CD4-positive, alpha-beta T cell treated with Interleukin-15 for 1 hour (primary cell): ENCODE results near the gene MRPS7.
"Not testable (repeated sequence)": the region's sequence is repeated elsewhere in the genome, so short reads cannot be mapped to it uniquely, and the experiment has no call there.

ENCODE experiments used
- DNase-seq: peaks from one replicate; pipeline ENCODE4 v3.0.0-alpha.2; 2020

The MRPS7 gene

DNA sequence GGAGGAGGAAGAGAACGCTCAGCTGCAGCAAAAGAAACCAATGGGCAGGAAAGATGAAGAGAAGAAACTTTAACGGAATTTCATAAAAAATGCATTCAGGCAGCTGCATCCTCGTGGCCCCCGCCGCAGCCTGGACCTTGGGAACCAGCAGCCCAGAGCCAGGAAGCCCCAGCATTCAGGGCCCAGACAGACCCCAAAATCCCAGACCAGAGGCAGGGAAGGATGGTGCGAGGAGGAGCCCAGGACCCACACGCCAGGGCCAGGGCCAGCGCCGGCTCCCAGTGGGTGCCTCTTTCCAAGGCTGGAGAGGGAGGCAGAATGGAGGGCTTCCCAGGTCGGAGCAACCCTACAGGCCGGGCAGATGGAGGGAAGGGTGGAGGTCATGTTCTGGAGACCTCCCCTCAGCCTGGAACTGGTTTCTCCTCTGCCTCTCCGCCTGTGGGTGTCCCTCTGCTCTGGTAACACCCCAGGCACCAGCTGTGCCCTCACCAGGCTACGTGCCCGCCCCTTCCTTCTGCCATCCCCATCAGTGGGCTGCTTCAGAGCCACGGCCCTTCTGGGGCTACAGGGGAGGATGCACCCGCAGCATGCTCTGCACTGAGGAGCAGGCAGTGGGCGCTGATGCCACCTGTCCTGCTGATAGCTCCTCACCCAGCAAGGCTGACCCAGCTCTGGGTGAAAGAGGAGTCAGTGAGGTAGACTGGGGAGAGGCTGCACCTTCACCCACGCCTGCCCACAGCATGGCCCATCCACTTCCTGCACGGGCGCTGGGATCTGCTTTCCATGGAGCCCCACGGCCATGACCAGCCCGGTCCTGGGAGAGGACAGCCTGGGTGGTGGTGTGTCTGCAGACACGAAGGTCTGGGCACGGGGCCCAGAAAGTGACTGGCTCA, 10.5 kb downstream of the MRPS7 start:
- DNase-seq: no peak

DNA sequence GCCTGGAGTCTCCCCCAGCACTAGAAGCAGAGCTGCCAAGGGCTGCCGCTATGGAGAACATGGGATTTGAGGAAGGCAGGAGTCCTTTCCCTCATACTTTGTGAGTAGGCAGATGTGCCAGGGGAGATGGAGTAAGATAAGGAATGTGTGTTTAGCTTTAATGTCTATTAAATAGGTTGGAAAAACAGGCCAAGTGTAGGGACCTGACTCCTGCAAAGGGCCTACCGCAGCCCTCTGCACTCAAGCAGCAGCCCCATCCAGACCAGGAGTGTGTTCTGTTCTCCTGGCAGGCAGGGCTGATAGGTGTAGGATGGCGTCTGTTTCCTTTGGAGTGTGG, 11.1 kb downstream of the MRPS7 start:
- DNase-seq: no peak

DNA sequence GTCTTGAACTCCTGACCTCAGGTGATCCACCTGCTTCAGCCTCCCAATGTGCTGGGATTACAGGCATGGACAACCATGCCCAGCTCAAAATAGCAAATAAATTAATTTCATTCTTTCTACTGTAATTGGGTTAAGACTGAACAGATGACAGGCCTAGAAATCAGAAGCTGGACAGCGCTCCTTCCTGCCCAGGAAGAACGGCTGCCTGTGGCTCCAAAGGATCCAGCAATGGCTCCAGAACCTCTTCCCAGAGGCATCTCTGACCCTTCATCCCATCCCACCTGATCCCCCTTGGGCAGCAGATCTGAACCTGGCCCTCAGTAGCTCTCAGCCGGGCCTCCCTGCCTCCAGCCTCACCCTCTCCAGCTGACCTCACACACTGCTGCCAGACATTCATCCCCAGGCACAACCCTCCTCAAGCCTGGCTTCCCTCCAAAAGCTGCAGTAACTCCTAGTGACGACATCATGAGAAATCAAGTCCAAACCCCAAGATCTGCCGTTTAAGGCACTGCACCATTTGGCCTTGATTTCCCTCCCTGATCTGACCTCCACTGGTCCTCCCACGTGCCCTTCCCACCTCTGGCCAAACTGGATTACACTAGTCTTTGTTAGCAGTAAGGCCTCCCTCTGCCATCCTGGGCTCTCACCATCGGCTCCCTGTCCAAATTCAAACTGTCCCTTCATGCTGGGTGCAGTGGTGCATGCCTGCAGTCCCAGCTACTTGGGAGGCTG, 12.5 kb downstream of the MRPS7 start:
- DNase-seq: no peak

DNA sequence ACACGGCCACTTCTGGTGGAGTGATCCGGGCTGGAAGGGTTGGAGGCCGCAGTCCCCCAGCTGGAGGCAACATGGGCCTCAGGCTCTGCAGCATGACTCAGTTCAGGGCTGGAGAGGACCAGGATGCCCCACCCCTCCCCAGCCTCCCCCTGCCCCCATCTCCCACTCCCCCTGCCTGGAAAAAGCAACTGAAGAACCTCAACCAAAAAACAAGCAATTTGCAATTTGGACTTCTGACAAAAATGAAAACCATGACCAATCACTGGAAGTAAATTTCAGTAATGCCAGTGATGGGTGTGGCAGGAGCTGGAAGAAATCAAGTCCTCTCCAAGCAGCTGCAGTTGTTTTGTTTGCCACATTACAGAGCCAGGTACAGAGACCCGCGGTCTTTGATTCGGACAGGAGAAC, 16.0 kb downstream of the MRPS7 start:
- no peak for DNase-seq

DNA sequence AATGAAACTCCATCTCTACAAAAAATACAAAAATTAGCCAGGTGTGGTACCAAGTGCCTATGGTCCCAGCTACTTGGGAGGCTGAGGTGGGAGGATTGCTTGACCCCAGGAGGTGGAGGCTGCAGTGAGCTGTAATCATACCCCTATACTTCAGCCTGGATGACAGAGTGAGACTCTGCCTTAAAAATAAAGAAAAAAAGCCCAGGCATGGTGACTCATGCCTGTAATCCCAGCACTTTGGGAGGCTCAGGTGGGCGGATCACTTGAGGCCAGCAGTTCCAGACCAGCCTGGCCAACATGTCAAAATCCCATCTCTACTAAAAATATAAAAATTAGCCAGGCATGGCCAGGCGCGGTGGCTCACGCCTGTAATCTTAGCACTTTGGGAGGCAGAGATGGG, 18.5 kb downstream of the MRPS7 start:
- not testable (repeated sequence) for DNase-seq

DNA sequence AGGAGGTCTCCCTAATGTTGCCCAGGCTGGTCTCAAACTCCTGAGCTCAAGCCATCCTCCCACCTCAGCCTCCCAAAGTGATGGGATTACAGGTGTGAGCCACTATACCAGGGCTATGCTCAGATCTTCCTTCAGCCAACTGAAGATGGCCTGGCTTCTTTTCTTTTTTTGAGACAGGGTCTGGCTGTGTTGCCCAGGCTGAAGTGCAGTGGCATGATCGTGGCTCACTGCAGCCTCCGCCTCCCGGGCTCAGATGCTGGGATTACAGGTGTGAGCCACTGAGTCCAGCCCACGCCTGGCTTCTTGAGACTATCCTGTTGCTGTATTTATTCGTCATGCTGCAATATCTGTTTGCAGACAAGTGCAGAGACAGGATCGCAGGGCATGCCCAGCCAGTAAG, 23.4 kb downstream of the MRPS7 start:
- DNase-seq: no peak

DNA sequence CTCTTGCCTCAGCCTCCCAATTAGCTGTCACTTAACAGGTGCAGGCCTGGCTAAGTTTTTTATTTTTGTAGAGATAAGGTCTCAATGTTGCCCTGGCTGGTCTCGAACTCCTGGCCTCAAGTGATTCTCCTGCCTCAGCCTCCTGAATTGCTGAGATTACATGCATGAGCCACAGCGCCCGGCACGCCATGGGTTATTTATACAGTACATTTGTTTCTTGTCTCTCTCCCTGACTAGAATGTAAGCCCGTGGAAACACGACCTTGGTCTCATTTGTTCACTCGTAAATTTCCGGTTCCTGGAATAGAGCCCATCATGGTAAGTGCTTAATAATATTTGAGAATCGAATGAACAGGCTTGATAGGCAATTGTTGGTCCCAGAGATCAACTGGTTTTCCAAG, 25.5 kb downstream of the MRPS7 start:
- no peak for DNase-seq

DNA sequence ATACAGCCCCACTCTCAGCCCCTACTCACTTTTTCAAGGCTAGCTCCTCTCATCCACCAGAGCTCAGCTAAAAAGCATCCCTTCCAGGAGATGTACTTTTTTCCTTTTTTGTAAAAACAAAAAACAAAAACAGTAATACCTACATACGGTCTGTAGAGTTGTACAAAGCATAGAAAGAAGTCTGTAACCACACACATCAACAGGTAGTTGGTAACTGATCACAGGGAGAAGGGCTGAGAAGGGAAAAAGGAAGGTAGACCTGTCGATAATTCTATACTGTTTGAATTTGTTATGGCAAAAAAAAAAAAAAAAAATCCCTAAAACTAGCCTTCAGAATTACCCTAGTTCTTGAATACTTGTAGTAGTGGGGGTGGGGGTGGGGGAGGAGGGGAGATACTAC, 26.7 kb downstream of the MRPS7 start:
- no peak for DNase-seq

DNA sequence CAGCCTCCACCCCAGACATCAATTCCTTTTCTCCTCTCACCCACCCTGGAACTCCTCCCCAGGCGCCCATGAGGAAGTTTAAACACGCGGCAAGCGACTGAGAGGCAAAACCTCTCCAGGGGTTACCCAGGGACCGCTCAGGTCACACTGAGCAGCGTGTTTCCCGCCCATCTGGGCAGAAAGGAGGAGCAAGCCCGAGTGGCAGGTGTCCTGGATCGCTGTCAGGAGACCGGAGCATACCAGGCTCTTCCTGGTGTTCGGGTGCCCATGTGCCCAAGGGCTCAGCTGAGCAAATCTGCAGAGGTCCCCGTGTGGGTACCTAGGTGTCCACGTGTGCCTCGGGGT, 27.1 kb downstream of the MRPS7 start:
- DNase-seq: no peak

DNA sequence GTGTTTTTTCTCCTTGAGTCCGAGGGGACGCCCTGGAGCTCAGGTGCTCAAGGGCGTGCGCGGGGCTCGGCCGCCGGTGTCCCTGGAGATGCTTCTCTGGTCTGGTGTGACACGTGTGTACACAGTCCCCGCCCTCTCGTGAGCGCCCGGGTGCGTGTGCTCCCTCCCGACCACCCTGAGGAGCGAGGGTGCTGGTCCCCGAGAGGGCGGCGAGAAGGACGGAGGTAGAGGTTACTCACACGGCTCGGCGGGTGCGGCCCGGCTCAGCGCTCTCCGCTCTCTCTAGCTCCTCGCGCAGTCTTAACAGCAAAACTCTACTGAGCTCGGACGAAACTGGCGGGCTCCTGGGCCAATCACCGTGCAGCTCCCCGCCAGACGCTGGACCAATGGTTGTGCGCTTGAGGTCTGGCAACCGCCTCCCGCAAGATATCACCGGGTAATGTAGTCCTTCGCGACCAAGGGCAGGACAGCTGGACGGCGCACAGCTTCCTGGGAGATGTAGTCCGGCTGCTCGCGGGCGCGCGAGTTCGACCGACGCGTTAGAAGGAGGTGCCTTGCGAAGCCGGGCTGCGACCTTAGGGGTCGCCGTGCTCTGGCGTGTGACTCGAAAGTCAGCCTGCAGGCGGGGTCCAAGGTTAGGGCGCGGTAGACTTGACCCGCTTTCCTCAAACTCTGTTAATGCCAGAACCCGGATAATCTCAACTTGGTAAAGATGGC, 27.6 kb downstream of the MRPS7 start, which contains the start of gene SLC25A19:
SLC25A19 (minus strand) TSS at position 319 of the 717 bp plus-strand sequence. CDS start 2,669 bp downstream, outside the sequence.
- DNase-seq: peak; percentile 98

DNA sequence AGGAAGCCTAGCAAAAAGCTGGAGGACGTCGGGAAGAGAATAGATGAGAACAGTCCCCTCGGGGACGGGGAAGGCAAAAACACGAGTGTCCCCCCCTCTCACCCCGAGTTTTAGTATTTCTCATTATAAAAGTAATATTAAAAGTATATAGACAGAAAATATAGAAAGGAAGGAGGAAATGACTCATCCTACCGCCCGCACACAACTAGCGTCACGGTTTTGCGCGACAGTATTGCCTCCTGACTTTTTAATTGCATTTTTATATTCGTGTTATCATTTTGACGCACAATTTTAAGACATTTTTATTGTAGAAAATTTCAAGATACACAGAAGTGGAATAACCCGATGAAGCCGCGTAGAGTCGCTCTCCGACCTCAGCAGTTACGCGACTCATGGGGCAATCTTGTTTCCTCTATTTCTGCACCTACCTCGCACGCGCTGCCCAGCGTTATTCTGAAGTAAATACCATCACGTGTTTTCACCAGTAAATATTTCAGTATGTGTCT, 28.2 kb downstream of the MRPS7 start:
- DNase-seq: peak; percentile 74

DNA sequence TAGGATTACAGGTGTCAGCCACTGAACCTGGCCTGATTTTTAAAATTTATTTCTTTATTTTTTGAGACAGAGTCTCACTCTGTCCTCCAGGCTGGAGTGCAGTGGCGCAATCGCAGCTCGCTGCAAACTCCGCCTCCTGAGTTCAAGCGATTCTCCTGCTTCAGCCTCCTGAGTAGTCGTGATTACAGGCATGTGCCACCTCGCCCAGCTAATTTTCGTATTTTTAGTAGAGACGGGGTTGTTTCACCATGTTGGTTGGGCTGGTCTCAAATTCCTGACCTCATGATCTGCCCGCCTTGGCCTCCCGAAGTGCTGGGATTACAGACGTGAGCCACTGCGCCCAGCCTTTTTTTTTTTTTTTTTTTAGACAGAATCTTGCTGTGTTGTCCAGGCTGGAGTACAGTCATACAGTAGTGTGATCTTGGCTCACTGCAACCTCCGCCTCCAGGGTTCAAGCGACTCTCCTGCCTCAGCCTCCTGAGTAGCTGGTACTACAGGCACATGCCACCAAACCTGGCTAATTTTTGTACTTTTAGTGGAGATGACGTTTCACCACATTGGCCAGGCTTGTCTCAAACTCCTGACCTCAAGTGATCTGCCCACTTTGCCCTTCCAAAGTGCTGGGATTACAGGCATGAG, 31.2 kb downstream of the MRPS7 start:
- peak; percentile 49 for DNase-seq

DNA sequence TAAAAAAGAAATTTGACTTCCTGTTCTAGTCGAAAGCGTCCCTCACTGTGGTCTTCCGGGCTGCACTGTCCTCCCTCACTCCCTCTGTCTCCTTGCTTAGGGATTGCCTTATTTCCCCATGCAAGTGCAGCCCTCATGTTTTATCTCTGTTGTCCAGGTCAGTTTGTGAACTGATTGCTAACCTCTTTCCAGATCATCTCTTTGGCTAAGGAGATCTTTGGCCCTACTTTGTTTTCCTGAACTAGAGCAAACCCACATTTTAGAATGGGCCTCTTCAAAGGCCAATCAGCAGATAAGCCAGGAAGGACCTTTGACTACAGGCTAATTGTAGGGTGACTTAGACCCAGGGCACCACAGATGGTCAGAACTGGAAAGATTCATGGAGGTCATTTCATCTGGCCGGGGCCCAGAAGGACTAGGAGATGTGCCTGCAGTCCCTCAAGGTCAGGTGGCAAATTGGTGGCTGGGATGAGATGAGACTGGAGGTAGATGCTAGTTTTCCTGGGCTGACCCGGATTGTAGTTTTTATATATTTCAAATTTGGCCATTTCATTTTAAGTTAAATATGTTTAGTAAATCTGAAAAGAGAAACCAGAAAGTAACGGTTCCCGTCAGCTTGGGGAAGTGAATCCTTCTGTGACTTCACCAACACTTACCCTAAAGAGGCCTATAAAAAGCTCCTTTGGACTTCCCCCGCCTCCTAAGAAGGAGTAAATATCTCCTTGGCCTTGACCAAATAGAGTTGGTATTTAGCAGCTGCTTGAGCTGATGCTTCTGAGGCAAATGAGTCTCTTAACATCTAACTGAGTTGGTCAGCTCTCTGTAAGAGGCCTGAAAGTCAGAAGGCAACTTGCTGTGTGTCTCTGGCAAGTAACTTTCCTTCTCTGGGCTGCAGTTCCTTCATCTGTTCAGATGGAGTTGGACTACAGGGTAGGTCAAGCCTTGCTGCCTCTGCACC, 33.8 kb downstream of the MRPS7 start:
- peak; percentile 54 for DNase-seq

DNA sequence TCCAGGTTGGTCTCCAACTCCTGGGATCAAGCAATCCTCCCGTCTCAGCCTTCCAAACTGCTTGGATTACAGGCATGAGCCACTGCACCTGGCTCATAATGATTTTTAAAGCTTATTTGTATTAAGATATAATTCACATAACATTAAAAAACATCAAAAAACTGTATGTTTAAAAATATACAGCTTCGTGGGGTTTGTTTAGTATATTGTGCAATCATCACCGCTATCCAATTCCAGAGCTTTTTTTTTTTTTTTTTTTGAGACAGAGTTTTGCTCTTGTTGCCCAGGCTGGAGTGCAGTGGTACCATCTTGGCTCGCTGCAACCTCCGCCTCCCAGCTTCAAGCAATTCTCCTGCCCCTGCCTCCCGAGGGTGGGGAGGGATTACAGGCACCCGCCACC, 38.6 kb downstream of the MRPS7 start:
- no peak for DNase-seq

DNA sequence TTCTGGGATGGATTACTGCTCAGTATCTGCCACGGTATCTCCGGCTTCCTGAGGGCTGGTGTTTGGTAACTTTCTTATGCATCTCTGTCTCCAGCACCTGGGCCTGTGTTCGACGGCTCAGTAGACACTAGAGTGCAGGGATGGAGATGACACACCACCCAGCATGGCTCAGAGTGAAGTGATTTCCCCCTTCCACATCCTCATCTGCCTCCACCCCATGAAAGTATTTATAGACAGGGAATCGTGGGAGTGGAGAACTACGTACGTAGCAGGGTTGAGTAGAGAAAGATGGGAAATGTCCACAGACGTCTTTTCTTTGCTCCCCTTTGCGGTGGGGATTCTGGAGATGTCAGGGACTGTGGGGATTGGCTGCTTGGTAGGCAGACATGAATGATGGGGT, 39.4 kb downstream of the MRPS7 start:
- peak; percentile 44 for DNase-seq

DNA sequence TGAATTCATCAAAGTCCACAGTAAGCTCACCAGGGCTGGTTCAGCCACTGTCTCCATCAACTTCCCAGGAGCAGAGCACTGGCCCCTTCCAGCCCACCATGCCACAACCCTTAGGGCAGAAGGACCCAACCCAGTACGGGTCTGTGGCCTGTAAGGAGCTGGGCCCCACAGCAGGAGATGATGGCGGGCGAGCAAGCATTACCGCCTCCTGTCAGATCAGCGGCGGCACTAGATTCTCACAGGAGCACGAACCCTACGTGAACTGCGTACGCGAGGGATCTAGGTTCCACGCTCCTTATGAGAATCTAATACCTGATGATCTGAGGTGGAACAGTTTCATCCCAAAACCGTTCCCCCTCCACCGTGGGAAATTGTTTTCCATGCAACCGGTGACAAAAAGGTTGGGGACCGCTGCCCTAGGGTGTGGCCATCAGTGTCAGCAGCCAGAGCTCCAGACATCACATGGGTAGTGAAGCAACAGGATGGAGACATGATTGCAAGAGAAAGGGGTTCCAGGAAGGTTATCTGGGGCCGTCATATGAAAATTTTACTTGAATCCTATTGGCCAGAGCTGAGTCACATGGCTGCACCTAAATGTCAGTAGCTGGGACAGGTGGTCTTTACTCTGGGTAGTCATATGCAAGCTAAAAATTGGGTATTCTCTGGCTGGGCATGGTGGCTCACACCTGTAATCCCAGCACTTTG, 40.0 kb downstream of the MRPS7 start:
- peak; percentile 62 for DNase-seq

DNA sequence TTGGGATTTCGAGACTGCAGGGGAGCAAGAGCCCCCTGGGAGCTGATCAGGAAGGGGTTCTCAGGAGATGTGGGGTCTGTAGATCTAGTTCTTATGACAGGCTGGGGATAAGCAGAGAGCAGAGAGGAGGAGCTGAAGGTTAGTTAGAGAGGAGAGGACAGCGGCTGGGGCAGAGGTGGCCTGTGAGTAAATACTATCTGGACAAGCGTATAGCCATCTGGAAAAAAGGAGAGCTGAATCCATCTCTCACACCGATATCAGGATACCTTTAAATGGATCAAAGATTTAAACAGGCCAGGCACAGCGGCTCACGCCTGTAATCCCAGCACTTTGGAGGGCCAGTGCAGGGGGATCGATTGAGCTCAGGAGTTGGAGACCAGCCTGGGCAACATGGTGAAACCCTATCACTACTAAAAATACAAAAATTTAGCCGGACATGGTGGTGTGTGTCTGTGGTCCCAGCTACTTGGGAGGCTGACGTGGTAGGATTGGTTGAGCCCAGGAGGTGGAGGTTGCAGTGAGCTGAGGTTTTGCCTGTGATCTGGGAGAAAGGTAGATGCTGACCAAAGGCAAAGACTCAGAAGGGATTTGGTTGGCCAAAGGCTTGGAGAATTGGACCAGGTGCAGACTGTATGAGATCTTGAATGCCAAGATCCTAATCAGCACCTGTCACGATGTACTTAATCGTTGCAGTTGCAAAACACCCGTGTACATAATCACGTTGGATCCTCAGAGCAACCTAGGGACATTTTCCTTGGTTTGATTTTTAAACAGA, 46.5 kb downstream of the MRPS7 start:
- DNase-seq: no peak

DNA sequence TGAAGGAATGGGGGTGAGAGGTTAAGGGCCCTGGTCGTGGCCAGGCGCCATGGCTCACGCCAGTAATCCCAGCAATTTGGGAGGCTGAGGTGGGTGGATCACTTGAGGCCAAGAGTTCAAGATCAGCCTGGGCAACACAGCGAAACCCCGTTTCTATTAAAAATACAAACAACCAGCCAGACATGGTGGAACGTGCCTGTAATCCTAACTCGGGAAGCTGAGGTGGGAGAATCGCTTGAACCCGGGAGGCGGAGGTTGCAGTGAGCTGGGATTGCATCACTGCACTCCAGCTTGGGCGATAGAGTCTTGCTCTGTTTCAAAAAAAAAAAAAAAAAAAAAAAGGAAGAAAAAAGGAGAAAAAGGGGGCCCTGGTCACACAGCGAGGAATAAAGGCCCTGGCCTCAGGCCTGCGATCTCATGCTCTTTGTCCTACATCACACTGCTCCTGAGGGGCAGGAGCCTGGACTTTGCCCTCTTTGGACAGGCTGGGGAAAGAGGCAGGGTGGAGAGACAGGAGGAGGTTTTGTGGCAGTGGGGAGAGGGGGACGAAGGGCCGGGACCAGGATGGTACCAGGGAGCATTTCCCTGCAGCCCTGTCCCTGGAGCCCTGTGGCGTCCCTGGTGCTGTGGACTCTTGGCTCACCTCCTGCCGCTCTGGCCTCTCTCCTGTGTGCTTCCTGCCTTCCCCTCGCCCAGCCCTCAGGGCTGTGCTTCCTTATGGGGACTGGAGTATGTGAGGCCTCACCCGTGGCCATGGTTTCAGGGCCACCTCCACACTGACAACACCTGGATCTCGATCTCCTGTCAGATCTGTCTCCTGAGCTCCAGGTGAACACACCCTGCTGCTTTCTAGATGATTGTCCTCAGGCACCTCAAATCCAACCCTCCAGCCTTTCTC, 47.3 kb downstream of the MRPS7 start:
- no peak for DNase-seq

DNA sequence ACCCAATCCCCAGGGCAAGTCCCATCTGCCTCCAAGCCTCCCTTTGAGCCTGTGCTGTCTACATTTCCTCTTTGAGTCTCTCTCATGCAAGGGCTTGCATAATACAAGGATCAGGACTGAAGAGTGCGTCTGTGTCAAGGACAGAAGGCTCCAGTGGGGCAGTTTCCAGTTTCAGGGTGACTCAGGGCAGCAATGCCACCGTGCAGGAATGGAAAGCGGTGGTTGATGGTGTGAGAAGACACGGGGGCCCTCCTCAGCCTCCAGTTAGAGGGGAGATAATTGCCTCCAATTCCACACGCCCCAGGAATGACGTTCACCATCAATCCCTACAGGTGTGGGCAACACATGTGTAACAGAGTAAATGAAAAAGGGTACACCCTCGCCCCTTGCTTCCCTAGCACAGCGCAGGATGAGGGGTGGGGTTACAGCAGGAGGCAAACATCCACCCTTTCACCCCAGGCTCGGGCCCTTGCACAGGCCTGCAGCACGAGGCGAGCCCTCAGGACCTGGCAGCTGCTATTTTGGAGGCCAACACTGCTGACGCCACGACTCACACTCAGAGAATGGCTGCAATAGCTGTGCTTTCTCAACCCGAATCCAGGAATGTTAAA, 52.4 kb downstream of the MRPS7 start:
- DNase-seq: peak; percentile 63
